Naive thymus-derived CD4-positive, alpha-beta T cell (primary cell): Measurements from ENCODE around the gene ODC1. TPM values are rescaled to one million over a fixed set of nuclear protein-coding genes. Genes with fewer than 3 reads are reported as not detected.

ENCODE experiments used
- ATAC-seq: fragments of 150-1000 bp; cut with Tn5 transposase; 2 replicates; pipeline ENCODE4 v1.10.0; 2021; ENCODE audit warnings: mild to moderate bottlenecking, moderate library complexity
- CTCF ChIA-PET: fragments of 350-600 bp; sonication (Branson Sonifier 250); formaldehyde crosslinking; loops from one replicate; lab custom pipeline; 2021; ENCODE audit warnings: antibody characterized with exemption; lab: Charles Lee
- POLR2A ChIA-PET: fragments of 350-600 bp; sonication (Branson Sonifier 250); formaldehyde crosslinking; loops from one replicate; lab custom pipeline; 2021; ENCODE audit warnings: antibody characterized with exemption, inconsistent platforms; lab: Charles Lee
- DNase-seq, 9 donors: peaks; one replicate each; pipeline versions ENCODE4 v3.0.0 to v3.0.0-alpha.2; 2020 to 2022; ENCODE audit warnings: mixed read lengths in 1 of 9
- H3K27ac ChIP-seq: one replicate; pipeline ENCODE4 v1.7.0; 2013; ENCODE audit warnings: mild to moderate bottlenecking, low read depth, low read length, moderate library complexity
- H3K27me3 ChIP-seq, 2 donors: one replicate each; pipeline ENCODE4 v1.7.0; 2013; ENCODE audit warnings: low read length in 2 of 2, mild to moderate bottlenecking in 2 of 2, moderate library complexity in 2 of 2; ENCODE audit not compliant: control insufficient read depth in 2 of 2, insufficient read depth in 2 of 2
- H3K36me3 ChIP-seq, 3 experiments: 1 replicate in 2 of 3; 2 replicates in 1 of 3; pipeline ENCODE4 v1.7.0; 2013; ENCODE audit warnings: low read length in 3 of 3, mild to moderate bottlenecking in 3 of 3, moderate library complexity in 1 of 3; ENCODE audit not compliant: insufficient read depth in 3 of 3, control insufficient read depth in 2 of 3
- H3K4me1 ChIP-seq, 2 donors: one replicate each; pipeline ENCODE4 v1.7.0; 2013; ENCODE audit warnings: low read length in 2 of 2, mild to moderate bottlenecking in 2 of 2, moderate library complexity in 1 of 2; ENCODE audit not compliant: control insufficient read depth in 2 of 2, insufficient read depth in 2 of 2
- H3K4me3 ChIP-seq: 2 replicates; pipeline ENCODE4 v1.7.0; 2013; ENCODE audit warnings: mild to moderate bottlenecking, low read length
- H3K9me3 ChIP-seq, 3 experiments: 1 replicate in 2 of 3; 2 replicates in 1 of 3; pipeline ENCODE4 v1.7.0; 2013; ENCODE audit warnings: low read length in 3 of 3; ENCODE audit not compliant: control insufficient read depth in 2 of 3
- H3K27ac Mint-ChIP-seq, 9 donors: one replicate each; pipeline ENCODE4 v1.8.0; 2020 to 2022; ENCODE audit warnings: mixed read lengths in 9 of 9, mild to moderate bottlenecking in 8 of 9, moderate library complexity in 5 of 9, inconsistent platforms in 2 of 9
- H3K27me3 Mint-ChIP-seq, 5 donors: one replicate each; pipeline ENCODE4 v1.8.0; 2021 to 2022; ENCODE audit warnings: mixed read lengths in 5 of 5, mild to moderate bottlenecking in 1 of 5
- H3K36me3 Mint-ChIP-seq, 5 donors: one replicate each; pipeline ENCODE4 v1.8.0; 2020 to 2022; ENCODE audit warnings: mixed read lengths in 5 of 5, mild to moderate bottlenecking in 3 of 5, inconsistent platforms in 1 of 5
- H3K4me1 Mint-ChIP-seq, 7 donors: one replicate each; pipeline ENCODE4 v1.8.0; 2020 to 2022; ENCODE audit warnings: mixed read lengths in 7 of 7, mild to moderate bottlenecking in 3 of 7, inconsistent platforms in 1 of 7
- H3K4me3 Mint-ChIP-seq, 10 donors: one replicate each; pipeline ENCODE4 v1.8.0; 2020 to 2022; ENCODE audit warnings: mild to moderate bottlenecking in 10 of 10, mixed read lengths in 10 of 10, moderate library complexity in 6 of 10, inconsistent platforms in 2 of 10
- H3K9me3 Mint-ChIP-seq, 11 donors: one replicate each; pipeline ENCODE4 v1.8.0; 2020 to 2022; ENCODE audit warnings: mixed read lengths in 11 of 11, mild to moderate bottlenecking in 4 of 11, inconsistent platforms in 1 of 11, moderate library complexity in 1 of 11
- intact Hi-C, 2 donors: fragments of 100-400 bp; cut with micrococcal nuclease; formaldehyde crosslinking; loops; one replicate each; pipeline ENCODE4 v1.15.1; 2023
- polyA plus RNA-seq, 2 donors: library from polyadenylated mRNA; unstranded; fragments of 300-500 nt; fragmentation: Illumina TruSeq; gene quantifications; one replicate each; pipeline ENCODE4 v1.2.3, GENCODE V29; 2021
- total RNA-seq, 6 experiments: library from RNA in 5 of 6; stranded (reverse) in 5 of 6; gene quantifications; 1 replicate in 5 of 6; 2 replicates in 1 of 6; pipeline ENCODE4 v1.2.3 and lab custom pipeline; 2021 to 2026

ODC1 gene
- total and polyA plus RNA-seq, 7 experiments from 2014 or later: 32.7 to 88.2 (median 52.4) TPM

DNA sequence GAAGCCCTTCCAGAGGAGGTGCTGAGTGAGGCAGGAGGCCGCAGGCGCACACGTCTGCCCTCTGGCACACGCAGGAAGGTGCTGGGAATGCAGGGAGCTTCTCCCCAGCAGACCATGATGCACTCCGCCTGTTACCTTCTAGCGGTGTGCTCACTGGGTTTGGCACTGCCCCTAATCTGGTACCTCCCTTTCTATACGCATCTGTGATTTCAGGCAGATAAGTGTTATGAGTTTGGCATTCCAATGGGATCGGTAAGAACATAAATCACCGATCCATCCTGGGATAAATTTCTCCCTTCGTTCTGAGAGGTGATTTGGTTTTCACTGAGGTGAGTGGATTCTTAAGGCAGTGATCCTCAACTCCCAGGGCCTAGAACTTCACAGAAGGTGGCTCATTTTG is 34.6 kb downstream of the ODC1 start:
- no peaks in the 10 kb centered on the region for H3K27me3 ChIP-seq
- H3K36me3 Mint-ChIP-seq: peaks cover 0 to 12% (median 2%) of the 10 kb centered on the region in 5 donors
- peaks cover 0 to 2% (median 0%) of the 10 kb centered on the region in 11 donors for H3K9me3 Mint-ChIP-seq
- H3K4me1 Mint-ChIP-seq: peaks cover 10 to 29% (median 15%) of the 10 kb centered on the region in 7 donors
- peak in 1 of 9 donors; percentile 5 for DNase-seq
- H3K4me3 ChIP-seq: no peak overlapping the region
- peaks cover 9 to 10% of the 10 kb centered on the region in 2 donors for H3K4me1 ChIP-seq
- peaks cover 0 to 36% (median 0%) of the 10 kb centered on the region in 3 experiments for H3K36me3 ChIP-seq
- ChIA-PET POLR2A (no interaction called here), CTCF (no interaction called here)
- H3K9me3 ChIP-seq: no peaks in the 10 kb centered on the region
- intact Hi-C loops: no loop called here
- no peak overlapping the region for H3K27ac ChIP-seq
- H3K27me3 Mint-ChIP-seq: no peaks in the 10 kb centered on the region
- no peak for ATAC-seq
- no peak overlapping the region for H3K4me3 Mint-ChIP-seq
- no peak overlapping the region for H3K27ac Mint-ChIP-seq

DNA sequence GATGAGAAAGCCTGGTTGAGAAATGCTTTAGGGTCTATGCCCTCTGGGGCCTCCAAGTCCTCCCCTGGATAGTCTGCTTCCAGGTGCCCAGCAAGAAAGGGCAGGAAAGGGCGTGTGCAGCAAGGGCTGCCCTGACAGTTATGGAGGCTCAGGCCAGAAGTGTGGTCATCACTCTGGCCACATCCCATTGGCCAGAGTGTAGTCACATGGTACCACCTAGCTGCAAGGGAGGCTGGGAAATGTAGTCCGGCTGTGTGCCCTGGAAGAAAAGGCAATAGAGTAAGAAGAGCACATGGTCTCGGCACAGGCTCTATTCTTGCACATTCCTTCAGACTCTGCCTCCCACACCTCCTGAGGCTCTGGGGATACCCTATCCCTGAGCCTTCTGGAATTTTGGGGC is 35.7 kb downstream of the ODC1 start:
- ATAC-seq (peak; percentile 36), DNase-seq (peak in 1 of 9 donors; percentile 39)
- Histone ChIP-seq H3K36me3 (peaks cover 0 to 36% (median 0%) of the 10 kb centered on the region in 3 experiments), H3K4me1 (peaks cover 21% of the 10 kb centered on the region in 2 donors), H3K27me3 (no peaks in the 10 kb centered on the region), H3K4me3 (no peak overlapping the region), H3K9me3 (no peaks in the 10 kb centered on the region), H3K27ac (no peak overlapping the region)
- H3K27ac Mint-ChIP-seq: no peak overlapping the region
- H3K27me3 Mint-ChIP-seq: no peaks in the 10 kb centered on the region
- intact Hi-C loops: no loop called here
- H3K4me3 Mint-ChIP-seq: no peak overlapping the region
- H3K9me3 Mint-ChIP-seq: peaks cover 0 to 2% (median 0%) of the 10 kb centered on the region in 11 donors
- ChIA-PET CTCF (interaction anchor here (0.5 kb wide), 1 partner anchor 151 kb away, joined by 5 read pairs; no protein-coding TSS in a partner anchor), POLR2A (no interaction called here)
- H3K36me3 Mint-ChIP-seq: peaks cover 0 to 12% (median 0%) of the 10 kb centered on the region in 5 donors
- peaks cover 20 to 40% (median 26%) of the 10 kb centered on the region in 7 donors for H3K4me1 Mint-ChIP-seq

DNA sequence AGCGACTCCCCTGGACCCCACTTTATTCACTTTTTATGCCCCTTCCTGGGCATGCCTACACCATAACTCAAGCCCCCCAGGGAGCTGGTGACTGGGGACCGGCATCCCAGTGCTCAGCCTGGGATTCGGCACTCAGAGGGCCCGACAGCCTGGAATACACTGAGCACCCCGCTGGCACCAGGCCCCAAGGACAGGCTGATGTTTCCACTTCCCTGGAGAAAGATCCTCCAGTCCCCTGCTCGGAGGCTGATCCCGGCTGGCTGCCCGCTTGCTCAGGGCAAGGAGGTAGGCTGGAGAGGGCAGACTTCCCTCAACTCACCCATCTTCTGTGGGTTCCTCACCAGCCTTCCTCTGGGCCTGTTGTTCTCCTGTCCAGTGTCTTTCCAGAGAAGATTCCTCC is 36.6 kb downstream of the ODC1 start:
- Mint-ChIP-seq H3K36me3 (peaks cover 0 to 12% (median 0%) of the 10 kb centered on the region in 5 donors), H3K9me3 (peaks cover 0 to 2% (median 0%) of the 10 kb centered on the region in 11 donors), H3K27me3 (no peaks in the 10 kb centered on the region), H3K27ac (no peak overlapping the region), H3K4me3 (no peak overlapping the region), H3K4me1 (peaks cover 27 to 46% (median 32%) of the 10 kb centered on the region in 7 donors)
- Histone ChIP-seq H3K27ac (no peak overlapping the region), H3K36me3 (peaks cover 0 to 36% (median 0%) of the 10 kb centered on the region in 3 experiments), H3K9me3 (no peaks in the 10 kb centered on the region), H3K4me1 (peaks cover 29% of the 10 kb centered on the region in 2 donors), H3K27me3 (no peaks in the 10 kb centered on the region), H3K4me3 (no peak overlapping the region)
- no peak for DNase-seq
- intact Hi-C loops: no loop called here
- ChIA-PET CTCF (interaction anchor here (0.5 to 5.8 kb wide), 4 partner anchors 141 to 301 kb away, joined by 5 to 81 read pairs (median 28); no protein-coding TSS in a partner anchor), POLR2A (no interaction called here)
- ATAC-seq: no peak

DNA sequence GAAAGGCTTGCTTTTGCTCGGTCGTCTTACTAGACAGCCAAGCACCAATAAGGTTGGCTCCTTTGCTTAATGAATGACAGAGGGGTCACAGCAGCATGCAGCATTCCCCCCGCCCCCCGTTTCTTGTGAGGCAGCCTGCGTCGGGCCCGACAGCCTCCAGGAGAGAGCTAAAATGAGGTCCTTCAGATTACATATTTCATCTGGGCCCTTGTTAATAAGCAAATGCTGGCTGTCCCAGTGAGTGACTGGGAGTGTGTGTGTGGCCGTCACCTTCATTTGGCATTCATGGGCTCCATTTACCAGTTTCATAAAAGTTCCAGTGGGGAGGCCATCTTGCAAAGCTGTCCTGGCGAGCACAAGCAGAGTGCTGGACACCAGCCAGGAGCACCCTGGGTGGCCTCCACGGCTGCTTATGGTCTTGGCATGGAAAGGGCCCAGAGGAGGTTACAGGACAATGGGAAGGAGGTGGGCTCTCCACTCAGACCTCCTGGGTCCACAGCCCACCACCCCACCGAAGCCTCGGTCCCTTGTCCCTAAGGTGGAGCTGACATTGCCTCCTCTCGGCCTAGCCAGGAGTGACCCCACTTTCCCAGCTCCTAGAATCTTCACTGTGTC is 37.2 kb downstream of the ODC1 start:
- Mint-ChIP-seq H3K9me3 (peaks cover 0 to under 1% (median 0%) of the 10 kb centered on the region in 11 donors), H3K27me3 (no peaks in the 10 kb centered on the region), H3K4me3 (no peak overlapping the region), H3K4me1 (peaks cover 30 to 47% (median 38%) of the 10 kb centered on the region in 7 donors), H3K36me3 (peaks cover 0 to 12% (median 0%) of the 10 kb centered on the region in 5 donors), H3K27ac (no peak overlapping the region)
- POLR2A ChIA-PET: no interaction called here
- H3K27me3 ChIP-seq: no peaks in the 10 kb centered on the region
- H3K27ac ChIP-seq: no peak overlapping the region
- peaks cover 0 to 36% (median 0%) of the 10 kb centered on the region in 3 experiments for H3K36me3 ChIP-seq
- peaks cover 29 to 35% of the 10 kb centered on the region in 2 donors for H3K4me1 ChIP-seq
- intact Hi-C loops: no loop called here
- no peak for ATAC-seq
- no peak overlapping the region for H3K4me3 ChIP-seq
- CTCF ChIA-PET: interaction anchor here (1.3 to 5.8 kb wide), 3 partner anchors 25 to 285 kb away, joined by 6 to 81 read pairs (median 50); no protein-coding TSS in a partner anchor
- DNase-seq: no peak
- no peaks in the 10 kb centered on the region for H3K9me3 ChIP-seq

DNA sequence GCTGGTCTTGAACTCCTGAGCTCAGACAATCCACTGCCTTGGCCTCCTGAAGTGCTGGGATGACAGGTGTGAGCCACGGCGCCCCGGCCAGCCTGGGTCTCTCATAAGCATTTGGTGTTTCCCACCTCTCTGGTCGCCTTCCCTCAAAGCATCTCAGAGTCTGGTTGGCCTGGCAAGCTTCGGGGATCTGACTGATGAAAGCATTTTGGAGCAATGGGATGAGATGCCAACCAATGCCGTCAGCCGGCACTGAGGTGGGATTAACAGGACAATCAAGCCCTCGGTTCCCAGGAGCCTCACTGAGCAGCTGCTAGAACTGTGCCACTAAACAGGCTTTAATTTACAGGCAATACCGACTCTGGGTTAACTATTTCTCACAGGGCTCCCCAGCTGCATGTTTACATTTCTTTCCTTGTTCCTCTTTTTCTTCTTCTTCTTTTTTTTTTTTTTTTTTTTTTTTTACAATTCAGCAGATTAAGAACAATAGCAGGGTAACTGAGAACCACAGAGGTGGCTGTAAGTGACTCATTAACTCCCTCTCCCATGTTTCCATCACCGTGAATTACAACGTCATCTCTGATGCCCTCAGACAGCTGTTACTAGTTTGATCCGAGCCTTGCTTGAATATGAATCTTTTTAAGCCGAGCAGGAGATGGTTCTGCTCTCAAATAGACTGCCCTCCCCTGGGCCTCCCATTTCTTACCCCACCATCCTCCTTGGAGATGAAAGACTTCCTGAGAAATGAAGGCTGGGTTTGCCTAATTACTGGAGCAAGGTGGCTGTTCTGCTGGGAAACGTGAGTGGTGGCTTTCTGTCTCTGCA is 37.9 kb downstream of the ODC1 start:
- H3K9me3 ChIP-seq: no peaks in the 10 kb centered on the region
- H3K36me3 ChIP-seq: peaks cover 0 to 42% (median 0%) of the 10 kb centered on the region in 3 experiments
- no peak overlapping the region for H3K27ac ChIP-seq
- H3K27me3 ChIP-seq: no peaks in the 10 kb centered on the region
- ChIA-PET POLR2A (interaction anchor here (0.7 to 5.4 kb wide), 5 partner anchors 39 to 143 kb away, joined by 3 to 65 read pairs (median 8); partner anchors contain the start of gene HPCAL1), CTCF (interaction anchor here (0.7 to 7.5 kb wide), 22 partner anchors 10 to 362 kb away, joined by 3 to 93 read pairs (median 12); partner anchors contain the start of gene HPCAL1)
- Mint-ChIP-seq H3K27ac (peak overlapping the region in 1 of 9 donors; percentile 54), H3K27me3 (no peaks in the 10 kb centered on the region), H3K4me3 (no peak overlapping the region), H3K36me3 (peaks cover 0 to 12% (median 0%) of the 10 kb centered on the region in 5 donors), H3K4me1 (peaks cover 32 to 50% (median 41%) of the 10 kb centered on the region in 7 donors), H3K9me3 (no peaks in the 10 kb centered on the region)
- H3K4me1 ChIP-seq: peaks cover 29 to 39% of the 10 kb centered on the region in 2 donors
- no peak overlapping the region for H3K4me3 ChIP-seq
- peak; percentile 56 for ATAC-seq
- no peak for DNase-seq
- intact Hi-C loops: no loop called here
